ENCODE data around the gene NUP188. TPM values are rescaled to one million over a fixed set of nuclear protein-coding genes. Genes with fewer than 3 reads are reported as not detected.

The NUP188 gene
- total RNA-seq, 1 donor from 2014 or later: 38.3 TPM

GRCh38 chr9:129007766-129008468, 60.4 kb downstream of the NUP188 start:
- DNase-seq (ENCODE audit: low read depth): no peak

- DNase-seq (ENCODE audit: low read depth): no peak
These were observed 61.0 kb downstream of the NUP188 start for GRCh38 chr9:129008469-129008965.

GRCh38 chr9:129008986-129009583, 61.6 kb downstream of the NUP188 start:
- no peak for DNase-seq (ENCODE audit: low read depth)

GRCh38 chr9:129009584-129010141, 62.2 kb downstream of the NUP188 start:
- DNase-seq (ENCODE audit: low read depth): no peak

- DNase-seq (ENCODE audit: low read depth): no peak
These were observed 62.9 kb downstream of the NUP188 start for GRCh38 chr9:129010267-129010975.

GRCh38 chr9:129011170-129011569, 63.7 kb downstream of the NUP188 start:
- DNase-seq (ENCODE audit: low read depth): no peak

GRCh38 chr9:129011761-129012181, 64.3 kb downstream of the NUP188 start:
- DNase-seq (ENCODE audit: low read depth): no peak

- DNase-seq (ENCODE audit: low read depth): no peak
These were observed 64.8 kb downstream of the NUP188 start for GRCh38 chr9:129012343-129012742.

- DNase-seq (ENCODE audit: low read depth): no peak
These were observed 65.5 kb downstream of the NUP188 start for GRCh38 chr9:129012893-129013448.

- DNase-seq (ENCODE audit: low read depth): no peak
These were observed 66.2 kb downstream of the NUP188 start for GRCh38 chr9:129013674-129014073.

- no peak for DNase-seq (ENCODE audit: low read depth)
These were observed 66.6 kb downstream of the NUP188 start for GRCh38 chr9:129014124-129014523.

GRCh38 chr9:129014608-129015007, 67.1 kb downstream of the NUP188 start:
- no peak for DNase-seq (ENCODE audit: low read depth)

GRCh38 chr9:129021091-129021490, 73.6 kb downstream of the NUP188 start:
- DNase-seq (ENCODE audit: low read depth): no peak

GRCh38 chr9:129022037-129022436, 74.5 kb downstream of the NUP188 start:
- DNase-seq (ENCODE audit: low read depth): no peak

GRCh38 chr9:129023036-129023907, 75.8 kb downstream of the NUP188 start:
- DNase-seq (ENCODE audit: low read depth): peak; percentile 43

GRCh38 chr9:129023908-129024233, 76.4 kb downstream of the NUP188 start:
- DNase-seq (ENCODE audit: low read depth): no peak

- peak; percentile 14 for DNase-seq (ENCODE audit: low read depth)
These were observed 79.1 kb downstream of the NUP188 start for GRCh38 chr9:129026442-129027223.

GRCh38 chr9:129027224-129027684, 79.8 kb downstream of the NUP188 start:
- no peak for DNase-seq (ENCODE audit: low read depth)

GRCh38 chr9:129027685-129028191, 80.2 kb downstream of the NUP188 start:
- DNase-seq (ENCODE audit: low read depth): no peak

All from renal cortical epithelial cell (primary cell).